Measurements from ENCODE around the gene SPOCK2. TPM values are rescaled to one million over a fixed set of nuclear protein-coding genes. Genes with fewer than 3 reads are reported as not detected.
A peak's percentile ranks its signal among the peaks of the same experiment; 100 is the strongest.

The SPOCK2 gene
- total and polyA plus RNA-seq, 2 donors (not counting 1 experiment from before 2014, with no cell fraction given): 39.1 to 139 TPM

- intact Hi-C loops (cut with micrococcal nuclease): loop anchor here (1.0 to 2.0 kb wide), 4 partner anchors 40 to 292 kb away; partner anchors contain the start of gene SPOCK2
Observed at GRCh38 chr10:72048450-72049124, 39.8 kb downstream of the SPOCK2 start.

More at GRCh38 chr10:72048450-72049124, 39.8 kb downstream of the SPOCK2 start:
- Histone ChIP-seq H3K4me3 (ENCODE audit: control extremely low read depth in 1 of 5, extremely low read depth in 1 of 5, insufficient read depth in 1 of 5, low read depth in 2 of 5, low read length in 4 of 5) (no peak overlapping the region), H3K9me3 (ENCODE audit: control extremely low read depth in 1 of 3, control insufficient read depth in 2 of 3, insufficient read depth in 1 of 3, low read length in 2 of 3) (peaks cover 0 to 9% (median 3%) of the 10 kb centered on the region in 3 donors), H3K9ac (ENCODE audit: low read length) (no peak overlapping the region), H3K4me2 (replicated peaks; ENCODE audit: low read depth, low read length, poor library complexity, severe bottlenecking) (no peak overlapping the region), H3K4me1 (ENCODE audit: control insufficient read depth in 2 of 2, insufficient read depth in 2 of 2, low read length in 2 of 2) (no peaks in the 10 kb centered on the region), H3K27ac (ENCODE audit: low read length in 2 of 2) (no peak overlapping the region), H3K79me2 (ENCODE audit: control insufficient read depth, insufficient read depth, low read length) (no peaks in the 10 kb centered on the region), H3K27me3 (replicated peaks in 1 of 4; ENCODE audit: control extremely low read depth in 1 of 4, control insufficient read depth in 3 of 4, insufficient read depth in 4 of 4, low read length in 3 of 4) (no peaks in the 10 kb centered on the region), H4K20me1 (ENCODE audit: control insufficient read depth, insufficient read depth, low read length, poor library complexity, severe bottlenecking) (no peaks in the 10 kb centered on the region), H2AFZ (ENCODE audit: insufficient read depth, low read depth, low read length, poor library complexity, severe bottlenecking) (no peak overlapping the region), H3K36me3 (replicated peaks in 1 of 2; ENCODE audit: control extremely low read depth in 1 of 2, control insufficient read depth in 1 of 2, extremely low read depth in 1 of 2, insufficient read depth in 2 of 2, low read length in 1 of 2) (no peaks in the 10 kb centered on the region)
- DNase-seq (peak; percentile 91), ATAC-seq (ENCODE audit: low read depth) (peak; percentile 98)
- TF ChIP-seq EZH2 (IDR thresholded peaks at IDR 0.05; ENCODE audit: borderline replicate concordance, insufficient read depth, low read depth, low read length, poor library complexity, severe bottlenecking): no peak
- TF ChIP-seq CTCF (IDR thresholded peaks at IDR 0.05): peak; percentile 99
- CTCF ChIA-PET: interaction anchor here (0.6 to 5.4 kb wide), 62 partner anchors 10 to 738 kb away, joined by 3 to 58 read pairs (median 4); partner anchors contain the start of genes ASCC1, DDIT4, SLC29A3 and SPOCK2
- no peaks in the 10 kb centered on the region for H3K9me3 Mint-ChIP-seq (ENCODE audit: insufficient read depth)
- no peak overlapping the region for H3K4me3 Mint-ChIP-seq
- 3% methylated on average over 5 of the region's 12 CpGs for WGBS (ENCODE audit: insufficient coverage)
- H3K27me3 Mint-ChIP-seq: no peaks in the 10 kb centered on the region
- no peak overlapping the region for H3K27ac Mint-ChIP-seq
- H3K4me1 Mint-ChIP-seq: no peaks in the 10 kb centered on the region
- POLR2A ChIA-PET: interaction anchor here (1.4 to 1.5 kb wide), 2 partner anchors 35 to 287 kb away, joined by 5 to 13 read pairs; no protein-coding TSS in a partner anchor

All from B cell (primary cell).